Hematopoietic multipotent progenitor cell treated with erythropoietin and hydrocortisone succinate and interleukin-3 and kit ligand, for 8 days (in vitro differentiated cells): ENCODE measurements around the gene GATA2.

ENCODE experiments used
- DNase-seq: peaks from one replicate; pipeline ENCODE4 v3.0.0-alpha.2; 2015

GATA2 gene

DNA sequence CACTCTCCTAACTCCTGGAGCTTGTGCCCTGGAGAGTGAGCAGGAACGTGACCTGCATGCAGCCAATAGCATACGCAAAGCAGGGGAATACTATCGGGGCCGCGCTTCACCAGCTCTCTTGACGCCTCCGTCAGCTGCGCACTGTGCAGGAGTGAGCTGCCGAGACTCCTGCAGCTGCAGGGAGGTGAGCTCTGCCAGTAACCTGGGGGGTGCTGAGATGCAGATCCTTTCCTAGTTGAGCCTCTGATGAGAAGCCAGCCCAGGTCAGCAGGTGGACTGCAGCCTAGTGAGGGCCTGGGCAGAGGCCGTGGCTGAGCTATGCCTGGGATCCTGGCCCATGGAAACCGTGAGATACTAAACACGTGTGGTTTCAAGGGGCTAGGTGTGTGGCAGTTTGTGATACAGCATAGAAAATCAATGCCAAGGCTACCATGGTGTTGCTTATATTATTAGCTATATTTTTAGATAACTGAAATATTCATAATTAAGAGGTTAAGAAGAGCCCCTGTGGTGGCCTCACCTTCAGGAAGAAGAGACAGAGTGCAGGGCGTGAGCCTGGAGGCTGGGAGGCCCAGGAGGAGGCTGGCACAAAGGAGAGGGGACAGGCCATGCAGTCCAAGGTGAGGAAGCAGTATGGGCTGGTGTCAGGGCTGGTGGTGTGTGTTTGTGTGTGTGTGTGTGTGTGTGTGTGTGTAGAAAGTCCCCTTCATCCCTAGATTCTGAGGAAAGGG is 20.4 kb downstream of the GATA2 start:
- no peak for DNase-seq

DNA sequence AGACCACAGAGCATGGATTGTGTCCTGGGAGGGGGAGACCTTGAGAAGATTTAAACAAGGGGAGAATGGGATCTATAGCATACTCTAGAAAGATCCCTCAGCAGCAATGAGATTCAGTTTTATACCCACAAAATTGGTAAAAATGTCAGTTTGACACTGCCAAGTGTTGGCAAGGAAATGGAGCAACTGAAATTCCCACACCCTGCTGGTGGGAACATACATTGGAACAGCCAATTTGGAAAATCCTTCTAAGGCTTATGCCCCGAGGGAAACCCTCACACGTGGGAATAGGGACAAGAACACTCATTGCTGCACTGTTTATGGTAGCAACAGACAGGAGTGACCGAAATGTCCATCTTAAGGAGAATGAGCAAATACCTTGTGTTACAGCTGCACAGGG is 21.3 kb downstream of the GATA2 start:
- no peak for DNase-seq

DNA sequence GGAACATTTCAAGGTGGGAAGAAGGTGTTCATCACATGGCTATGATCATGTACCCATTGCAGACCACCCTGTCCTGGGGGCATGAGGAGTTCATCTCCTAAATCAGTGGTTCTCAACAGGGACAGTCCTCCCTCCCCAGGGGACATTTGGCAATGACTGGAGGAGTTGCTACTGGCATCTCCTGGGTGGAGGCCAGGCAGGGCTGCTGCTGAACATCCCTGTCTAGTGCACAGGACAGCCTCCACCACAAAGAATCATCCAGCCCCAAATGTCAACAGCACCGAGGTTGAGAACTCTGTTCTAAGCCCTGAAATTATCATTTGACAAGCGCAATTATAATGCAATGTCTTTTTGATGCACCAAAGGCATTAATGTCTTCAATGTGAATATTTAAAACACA is 21.9 kb downstream of the GATA2 start:
- no peak for DNase-seq

DNA sequence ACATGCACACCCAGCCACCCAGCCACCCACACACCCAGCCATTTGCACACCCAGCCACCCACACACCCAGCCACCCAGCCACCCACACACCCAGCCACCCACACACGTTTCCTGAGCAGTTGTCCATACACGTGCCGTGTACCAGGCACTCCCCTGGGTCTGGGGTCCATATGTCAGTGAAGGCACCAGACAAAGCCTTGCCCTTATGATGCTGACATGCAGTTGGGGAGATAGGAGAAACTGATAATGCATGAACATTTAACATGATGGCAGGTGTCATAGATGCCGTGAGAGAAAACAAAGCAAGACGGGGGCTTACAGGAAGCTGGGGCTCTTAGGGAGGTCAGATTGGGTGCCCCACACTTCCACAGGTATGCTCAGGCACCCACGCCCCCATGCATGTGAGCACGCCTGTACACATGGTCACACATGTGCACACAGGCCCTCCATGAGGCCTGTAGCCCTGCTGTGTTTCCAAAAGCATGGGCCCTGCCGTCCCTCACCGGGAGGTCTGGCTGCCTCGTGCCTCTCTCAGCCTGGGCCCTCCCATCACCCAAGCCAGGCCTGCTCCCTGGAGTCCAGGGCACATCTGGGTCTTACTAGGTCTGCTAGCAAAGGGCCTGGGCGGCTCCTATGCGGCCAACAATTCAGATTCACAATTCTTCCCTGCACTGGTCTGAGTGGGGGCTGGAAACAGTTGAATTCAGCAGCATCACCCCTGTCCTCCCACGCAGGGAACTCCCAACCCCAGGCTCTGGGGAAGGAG is 22.7 kb downstream of the GATA2 start:
- no peak for DNase-seq

DNA sequence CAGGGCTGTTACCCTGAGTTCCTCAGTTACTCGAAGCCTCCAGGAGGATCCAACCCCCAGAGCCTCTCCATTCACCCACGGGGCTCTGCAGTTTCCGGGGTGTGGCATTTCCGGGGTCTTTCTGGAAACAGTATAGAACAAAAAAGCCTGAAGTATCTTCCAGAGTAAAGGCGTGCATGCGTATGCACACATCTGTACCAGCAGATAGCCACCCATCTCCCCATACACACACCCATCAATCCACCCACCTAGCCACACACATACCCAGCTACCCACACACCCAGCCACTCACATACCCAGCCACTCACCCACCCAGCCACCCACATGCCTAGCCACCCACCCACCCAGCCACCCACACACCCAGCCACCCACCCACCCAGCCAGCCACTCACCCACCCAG is 23.4 kb downstream of the GATA2 start:
- peak; percentile 58 for DNase-seq

DNA sequence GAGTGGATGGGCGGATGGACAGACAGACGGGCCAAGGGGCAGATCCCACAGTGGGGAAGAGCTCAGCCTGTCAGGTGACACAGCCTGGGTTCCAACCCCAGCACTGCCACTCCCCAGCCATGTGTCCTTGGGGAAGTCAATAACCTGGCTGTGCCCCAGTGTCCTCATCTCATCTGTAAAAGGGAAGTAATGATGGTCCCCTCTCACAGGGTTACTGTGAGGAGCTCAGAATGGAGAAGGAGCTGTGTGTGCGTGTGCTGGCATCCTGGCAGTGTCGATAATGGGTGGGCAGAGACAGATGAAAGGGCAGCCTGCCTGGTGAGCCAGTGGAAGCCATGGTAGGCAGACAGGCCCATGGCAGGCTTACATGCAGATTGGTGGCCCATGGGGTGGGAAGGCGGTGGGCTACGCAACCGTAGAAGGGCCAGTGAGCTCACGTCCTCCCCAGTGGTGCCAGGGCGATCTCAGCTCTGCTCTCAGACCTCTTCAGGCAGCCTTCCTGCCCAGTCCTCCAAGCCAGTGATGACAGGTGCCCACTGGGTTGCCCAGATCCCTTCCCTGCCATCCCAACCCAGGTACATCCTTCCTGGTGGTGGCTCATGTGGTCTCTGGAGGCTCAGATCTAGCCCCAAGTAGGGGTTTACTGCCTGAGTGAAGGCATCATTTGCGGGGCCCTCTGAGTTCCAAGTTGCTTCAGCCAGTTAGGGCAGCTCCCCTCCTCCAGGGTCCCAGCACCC is 24.0 kb downstream of the GATA2 start:
- DNase-seq, result no peak

DNA sequence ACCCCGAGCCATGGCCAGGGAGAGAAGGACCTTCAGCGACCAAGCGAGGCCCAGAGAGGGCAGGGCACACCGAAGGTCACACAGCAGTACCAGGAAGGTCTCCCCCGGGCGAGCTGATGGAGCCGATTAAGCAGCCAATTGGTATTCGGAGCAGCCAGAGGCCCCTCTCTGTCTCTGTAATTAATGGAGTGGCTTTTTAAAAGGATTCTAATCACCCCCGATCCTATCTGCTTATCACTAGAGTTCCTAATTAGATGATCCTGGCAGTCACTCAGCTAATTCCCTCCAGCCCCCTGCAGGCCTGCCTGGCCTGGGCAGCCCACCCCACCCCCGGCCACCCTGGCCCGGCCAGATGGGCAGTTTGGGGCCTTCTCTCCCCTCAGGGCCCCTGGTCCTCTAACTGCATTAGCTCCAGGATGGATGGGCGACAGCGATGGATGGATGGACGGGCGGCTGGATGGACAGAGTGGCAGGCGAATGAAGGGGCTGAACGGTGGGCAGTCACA is 24.7 kb downstream of the GATA2 start:
- DNase-seq, result no peak

DNA sequence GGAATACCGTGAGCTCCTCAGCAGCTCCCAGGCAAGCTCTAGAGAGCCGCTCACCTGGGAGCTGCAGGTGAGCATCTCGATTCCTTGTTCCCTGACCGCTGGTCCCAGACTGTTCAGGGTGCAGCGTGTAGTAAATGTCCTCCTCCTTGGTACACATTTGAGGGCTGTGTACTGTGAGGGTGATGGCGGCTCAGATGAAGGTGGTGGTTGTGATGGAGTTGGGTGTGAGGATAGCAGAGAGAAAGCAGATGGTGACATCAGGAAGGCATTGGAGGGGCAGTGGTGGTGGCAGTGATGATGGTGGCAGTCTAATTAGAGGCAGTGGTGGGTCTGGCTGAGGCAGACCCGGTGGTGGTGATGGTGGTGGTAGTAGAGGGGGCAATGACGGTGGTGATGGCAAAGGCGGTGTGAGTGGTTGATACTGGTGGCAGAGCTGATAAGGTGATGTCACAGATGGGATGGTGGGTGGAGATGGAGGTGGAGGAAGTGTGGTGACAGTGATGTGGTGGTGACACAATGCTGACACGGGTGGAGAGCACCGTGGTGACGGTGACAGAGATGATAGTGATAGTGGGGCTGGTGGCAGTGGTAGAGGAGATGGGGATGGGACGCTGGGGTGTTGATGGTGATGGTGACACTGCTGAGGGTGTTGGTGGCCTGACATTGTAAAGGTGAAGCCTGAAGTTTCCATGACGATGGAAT is 26.0 kb downstream of the GATA2 start, which contains the start of gene DNAJB8:
Gene DNAJB8 (minus strand): TSS at position 51 of the 702 bp plus-strand sequence. CDS start 3,645 bp downstream, outside the sequence.
- DNase-seq, result peak; percentile 32

DNA sequence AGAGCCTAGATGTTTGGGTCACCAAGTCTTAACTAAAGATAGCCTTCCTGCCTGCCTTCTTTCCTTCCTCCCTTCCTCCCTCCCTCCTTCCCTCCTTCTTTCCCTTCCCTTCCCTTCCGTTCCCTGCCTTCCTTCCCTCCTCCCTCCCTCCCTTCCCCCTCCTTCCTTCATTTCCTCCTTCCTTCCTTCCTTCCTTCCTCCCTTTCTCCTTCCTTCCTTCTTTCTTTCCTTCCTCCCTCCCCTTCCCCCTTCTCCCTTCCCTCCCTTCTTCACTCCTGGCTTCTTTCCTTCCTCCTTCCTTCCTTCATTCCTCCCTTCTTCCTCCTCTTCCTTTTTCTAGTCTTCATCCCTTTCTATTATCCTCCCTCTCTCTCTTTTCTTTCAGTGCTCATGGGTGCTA is 28.3 kb downstream of the GATA2 start:
- no peak for DNase-seq

DNA sequence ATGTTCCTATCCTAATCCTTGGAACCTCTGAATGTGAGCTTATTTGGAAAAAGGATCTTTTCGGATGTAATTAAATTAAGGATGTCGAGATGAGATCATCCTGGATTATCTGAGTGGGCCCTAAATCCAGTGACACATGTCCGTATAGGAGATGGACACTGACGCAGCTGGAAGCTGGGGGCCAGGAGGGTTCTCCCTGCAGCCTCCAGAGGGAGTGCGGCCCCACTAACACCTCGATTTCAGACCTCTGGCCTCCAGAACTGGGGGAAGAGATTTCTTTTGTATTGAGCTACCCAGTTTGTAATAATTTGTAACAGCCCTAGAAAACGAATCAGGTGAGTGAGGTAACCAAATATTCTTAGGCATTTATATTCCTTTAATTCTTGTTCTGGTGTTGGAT is 28.8 kb downstream of the GATA2 start:
- DNase-seq, result no peak

DNA sequence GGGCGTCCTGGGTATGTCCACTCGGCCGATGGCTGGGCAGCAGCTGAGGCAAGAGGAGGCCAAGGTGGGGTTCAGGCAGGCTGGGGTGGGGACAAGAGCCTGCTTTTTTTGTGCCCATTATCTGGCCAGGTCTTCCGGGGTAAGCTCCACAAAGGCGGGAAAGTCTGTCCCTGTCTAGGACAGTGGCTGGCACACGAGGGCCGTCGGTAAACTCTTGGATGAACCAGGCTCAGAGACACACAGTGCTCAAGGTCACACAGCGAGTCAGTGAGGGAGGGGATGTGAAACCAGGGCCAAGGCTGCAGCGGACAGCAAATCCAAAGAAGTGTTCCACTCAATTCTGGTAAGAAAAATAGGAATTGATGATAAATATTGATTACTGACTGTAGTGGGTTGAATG is 29.2 kb downstream of the GATA2 start:
- DNase-seq, result no peak

DNA sequence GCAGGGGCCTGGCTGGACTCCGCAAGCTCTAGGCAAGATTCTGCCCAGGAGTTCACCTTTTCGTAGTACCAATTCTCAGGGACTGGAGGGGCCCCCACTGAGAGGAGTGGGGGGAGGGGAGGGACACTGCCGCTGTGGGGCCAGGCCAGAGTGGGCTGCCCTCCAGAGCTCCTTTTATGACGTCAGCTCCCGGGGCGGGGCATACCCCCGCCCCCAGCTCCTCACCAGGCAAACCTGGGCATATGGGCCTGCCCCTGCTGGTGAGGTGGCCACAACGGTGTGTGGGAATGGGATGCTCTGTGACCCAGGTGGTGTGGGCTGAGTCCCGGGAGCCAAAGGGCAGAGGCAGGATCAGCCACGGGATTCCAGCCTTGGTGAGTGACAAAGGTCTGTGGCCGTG is 29.6 kb downstream of the GATA2 start:
- no peak for DNase-seq

DNA sequence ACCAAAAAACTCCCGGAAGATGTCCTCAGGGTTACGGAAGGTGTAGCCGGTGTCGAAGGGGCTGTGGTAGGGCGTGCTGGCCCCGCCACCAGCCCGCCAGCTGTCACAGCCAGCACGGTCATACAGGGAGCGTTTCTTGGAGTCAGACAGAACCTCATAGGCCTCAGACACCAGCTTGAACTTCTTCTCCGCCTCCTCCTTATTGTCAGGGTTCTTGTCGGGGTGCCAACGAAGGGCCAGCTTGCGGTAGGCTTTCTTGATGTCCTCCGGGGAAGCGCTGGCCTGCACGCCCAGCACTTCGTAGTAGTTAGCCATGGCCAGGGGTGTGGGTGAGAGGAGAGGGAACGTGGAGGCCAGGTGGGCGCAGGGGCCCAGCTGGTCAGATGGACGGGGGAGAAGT is 30.1 kb downstream of the GATA2 start:
- no peak for DNase-seq

DNA sequence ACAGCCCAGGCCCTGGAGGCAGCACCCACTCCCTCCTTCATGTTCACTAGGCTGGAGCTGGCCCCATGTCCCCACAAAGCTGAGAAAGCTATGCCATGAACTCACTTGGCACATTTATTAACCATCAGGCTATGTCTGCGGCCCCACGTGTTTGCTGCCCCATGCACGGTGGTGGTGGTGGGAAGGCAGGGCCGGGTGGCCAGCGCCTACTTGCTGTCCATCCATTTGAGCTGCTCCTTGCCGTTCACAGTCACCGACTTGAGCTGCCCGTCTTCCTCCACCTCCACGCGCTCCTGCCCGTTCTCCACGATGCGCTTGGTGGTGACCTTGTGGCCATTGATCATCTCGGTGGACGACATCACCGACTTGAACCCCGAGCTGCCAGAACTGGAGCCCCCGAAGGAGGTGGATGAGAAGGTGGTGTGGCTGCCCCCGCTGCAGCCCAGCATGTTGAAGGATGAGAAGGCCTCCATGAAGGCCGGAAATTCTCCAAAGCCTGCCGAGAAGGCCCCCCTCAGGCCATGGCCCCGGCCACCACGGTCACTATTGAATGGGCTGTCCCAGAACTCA is 30.6 kb downstream of the GATA2 start:
- no peak for DNase-seq

DNA sequence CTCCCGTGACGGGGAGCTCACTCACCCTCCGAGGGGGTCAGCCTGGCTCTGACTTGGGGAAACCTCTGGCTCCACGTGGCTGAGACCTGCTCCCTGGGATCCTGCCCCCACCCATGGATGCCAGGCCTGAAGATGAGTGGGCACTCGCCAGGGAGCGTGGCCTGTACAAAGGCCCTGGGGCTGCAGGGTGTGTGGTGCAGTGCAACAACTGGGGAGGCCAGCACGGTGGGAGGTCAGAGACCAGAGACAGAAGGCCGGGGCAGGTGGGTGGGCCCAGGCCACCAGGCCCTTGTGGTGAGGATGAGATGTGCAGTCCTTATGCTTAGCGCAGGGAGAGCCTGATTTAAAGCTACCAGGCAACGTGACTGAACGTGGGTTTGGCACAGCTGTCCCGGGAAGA is 31.3 kb downstream of the GATA2 start:
- DNase-seq, result no peak

DNA sequence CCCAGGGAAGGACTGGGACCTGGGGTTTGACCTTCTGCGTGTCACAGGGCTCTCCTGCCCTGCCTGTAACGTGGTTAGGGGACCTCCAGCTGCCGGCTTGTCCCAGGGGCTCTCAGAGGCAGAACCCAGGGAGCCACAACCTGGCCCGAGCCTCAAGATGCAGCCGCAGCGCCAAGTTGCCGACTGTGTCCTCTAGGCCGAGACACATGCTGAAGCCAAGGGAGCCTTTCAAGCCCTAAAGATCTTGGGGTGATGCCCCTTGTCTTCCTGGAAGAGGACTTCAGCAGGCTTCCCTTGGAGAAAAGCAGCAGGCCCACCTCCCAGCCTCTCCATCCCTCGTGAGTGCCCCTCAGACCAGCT is 33.6 kb downstream of the GATA2 start:
- no peak for DNase-seq

DNA sequence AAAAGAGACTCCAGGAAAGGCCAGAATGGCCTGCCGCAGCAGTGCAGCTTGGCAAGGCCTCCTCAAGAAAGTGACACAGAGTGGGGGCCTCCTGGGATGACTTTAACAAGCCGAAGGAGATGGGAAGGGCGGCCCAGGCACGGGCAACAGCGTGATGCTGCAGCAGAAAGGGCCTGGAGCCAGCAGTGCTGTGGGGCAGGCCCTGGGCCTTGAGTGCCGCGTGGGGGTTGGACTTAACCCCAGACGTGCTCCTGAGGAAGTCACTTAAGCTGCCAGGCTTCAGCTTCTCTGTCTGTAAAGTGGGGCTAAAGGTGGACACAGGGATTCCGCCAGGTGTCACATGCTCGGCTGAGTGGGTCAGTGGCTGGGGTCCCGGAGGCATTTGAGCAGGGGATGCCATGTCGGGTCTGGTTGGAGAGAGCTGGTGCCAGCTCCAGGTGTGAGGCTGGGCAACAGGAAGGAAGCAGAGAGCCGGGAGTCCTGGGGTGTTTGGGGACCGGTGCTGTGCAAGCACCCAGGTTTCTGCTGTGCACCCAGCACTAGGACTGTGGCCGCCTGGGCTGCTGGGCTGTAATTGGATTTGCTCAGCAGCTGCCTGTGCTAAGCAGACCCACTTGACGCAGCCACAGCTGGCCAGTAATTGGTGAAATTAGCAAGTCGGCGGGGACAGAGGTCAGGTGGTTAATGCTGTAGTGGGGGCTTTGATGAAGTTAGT is 34.1 kb downstream of the GATA2 start:
- DNase-seq, result no peak

DNA sequence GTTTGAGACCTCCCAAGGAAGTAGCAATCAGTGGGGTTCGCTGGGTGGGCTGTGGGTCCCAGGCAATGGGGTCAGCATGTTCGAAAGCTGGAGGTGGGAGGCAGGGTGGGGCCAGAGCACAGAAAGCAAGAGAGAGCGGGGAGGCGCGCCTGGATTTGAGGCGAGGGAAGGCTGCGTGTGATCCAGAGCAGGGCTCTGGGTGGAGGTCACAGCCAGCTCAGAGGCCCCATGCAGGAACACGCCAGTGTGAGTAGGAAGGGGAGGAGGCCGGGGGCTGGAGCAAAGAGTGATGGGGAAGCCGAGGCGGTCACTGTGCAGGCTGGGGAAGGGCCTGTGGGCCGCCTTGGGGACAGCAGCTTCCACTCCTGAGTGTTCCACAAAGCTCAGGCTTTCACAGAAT is 35.1 kb downstream of the GATA2 start:
- no peak for DNase-seq

DNA sequence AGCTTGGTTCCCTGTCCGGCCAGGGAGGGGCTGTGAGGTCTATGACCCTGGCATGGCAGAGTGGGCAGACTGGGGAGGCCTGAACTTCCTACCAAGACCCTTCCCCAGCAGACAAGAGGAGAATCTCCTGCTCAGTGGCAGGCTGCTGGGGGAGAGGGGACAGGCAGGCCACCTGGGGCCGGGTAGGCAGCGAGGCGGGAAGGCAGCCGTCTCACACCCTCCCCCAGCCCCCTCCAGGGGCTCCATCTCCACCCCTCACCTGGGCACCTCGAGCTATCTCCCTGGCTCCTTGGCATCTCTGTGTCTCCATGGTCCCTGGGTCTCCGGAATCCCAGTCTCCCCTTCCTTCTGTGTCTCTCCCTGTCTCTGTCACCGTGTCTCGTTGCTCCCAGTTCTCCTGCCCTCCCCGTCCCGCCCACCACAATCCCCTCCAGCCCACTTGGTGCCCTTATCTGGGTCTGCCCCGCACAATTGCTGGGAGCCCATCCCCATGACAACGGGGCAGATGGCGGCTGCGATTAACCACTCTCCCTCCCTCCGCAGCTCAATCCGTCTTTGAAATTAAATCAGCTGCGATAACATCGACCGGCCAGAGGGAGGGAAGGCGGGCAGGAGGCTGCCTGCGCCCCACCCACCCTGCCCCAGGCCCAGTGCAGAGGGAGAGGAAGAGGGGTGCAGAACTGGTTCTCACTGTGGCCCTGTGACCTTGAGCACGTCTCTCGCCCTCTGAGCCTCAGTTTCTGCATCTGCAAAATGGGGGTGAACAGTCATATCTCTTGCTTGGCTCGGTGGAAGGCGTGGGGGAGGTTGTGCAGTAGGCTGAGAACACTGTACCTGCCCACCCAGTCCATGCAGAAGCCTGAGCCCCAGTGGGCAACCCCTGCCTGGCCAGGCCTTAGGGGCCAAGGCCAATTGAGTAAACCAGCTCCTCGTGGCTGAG is 36.0 kb downstream of the GATA2 start:
- DNase-seq, result peak; percentile 79
